ENCODE results near the gene ABCC5.

- no peak for TF ChIP-seq EZH2 (IDR thresholded peaks at IDR 0.05)
- no peak for TF ChIP-seq POLR2AphosphoS5 (IDR thresholded peaks at IDR 0.05; ENCODE audit: borderline replicate concordance, low read depth, low read length)
Measured at GRCh38 chr3:184029443-184029842, 11.8 kb upstream of the ABCC5 start.

All from SK-N-MC (cell line).